Naive thymus-derived CD4-positive, alpha-beta T cell (primary cell): ENCODE measurements around the gene OLFML2A. TPM values are rescaled to one million over a fixed set of nuclear protein-coding genes. Genes with fewer than 3 reads are reported as not detected.
"Not testable (repeated sequence)": the region's sequence is repeated elsewhere in the genome, so short reads cannot be mapped to it uniquely, and the experiment has no call there.

Experiments used
- ATAC-seq: fragments of 150-1000 bp; cut with Tn5 transposase; 2 replicates; pipeline ENCODE4 v1.10.0; 2021; ENCODE audit warnings: mild to moderate bottlenecking, moderate library complexity
- CTCF ChIA-PET: fragments of 350-600 bp; sonication (Branson Sonifier 250); formaldehyde crosslinking; loops from one replicate; lab custom pipeline; 2021; ENCODE audit warnings: antibody characterized with exemption; lab: Charles Lee
- POLR2A ChIA-PET: fragments of 350-600 bp; sonication (Branson Sonifier 250); formaldehyde crosslinking; loops from one replicate; lab custom pipeline; 2021; ENCODE audit warnings: antibody characterized with exemption, inconsistent platforms; lab: Charles Lee
- DNase-seq, 9 donors: peaks; one replicate each; pipeline versions ENCODE4 v3.0.0 to v3.0.0-alpha.2; 2020 to 2022; ENCODE audit warnings: mixed read lengths in 1 of 9
- H3K27ac ChIP-seq: one replicate; pipeline ENCODE4 v1.7.0; 2013; ENCODE audit warnings: mild to moderate bottlenecking, low read depth, low read length, moderate library complexity
- H3K27me3 ChIP-seq, 2 donors: one replicate each; pipeline ENCODE4 v1.7.0; 2013; ENCODE audit warnings: low read length in 2 of 2, mild to moderate bottlenecking in 2 of 2, moderate library complexity in 2 of 2; ENCODE audit not compliant: control insufficient read depth in 2 of 2, insufficient read depth in 2 of 2
- H3K36me3 ChIP-seq, 3 experiments: 1 replicate in 2 of 3; 2 replicates in 1 of 3; pipeline ENCODE4 v1.7.0; 2013; ENCODE audit warnings: low read length in 3 of 3, mild to moderate bottlenecking in 3 of 3, moderate library complexity in 1 of 3; ENCODE audit not compliant: insufficient read depth in 3 of 3, control insufficient read depth in 2 of 3
- H3K4me1 ChIP-seq, 2 donors: one replicate each; pipeline ENCODE4 v1.7.0; 2013; ENCODE audit warnings: low read length in 2 of 2, mild to moderate bottlenecking in 2 of 2, moderate library complexity in 1 of 2; ENCODE audit not compliant: control insufficient read depth in 2 of 2, insufficient read depth in 2 of 2
- H3K4me3 ChIP-seq: 2 replicates; pipeline ENCODE4 v1.7.0; 2013; ENCODE audit warnings: mild to moderate bottlenecking, low read length
- H3K9me3 ChIP-seq, 3 experiments: 1 replicate in 2 of 3; 2 replicates in 1 of 3; pipeline ENCODE4 v1.7.0; 2013; ENCODE audit warnings: low read length in 3 of 3; ENCODE audit not compliant: control insufficient read depth in 2 of 3
- H3K27ac Mint-ChIP-seq, 9 donors: one replicate each; pipeline ENCODE4 v1.8.0; 2020 to 2022; ENCODE audit warnings: mixed read lengths in 9 of 9, mild to moderate bottlenecking in 8 of 9, moderate library complexity in 5 of 9, inconsistent platforms in 2 of 9
- H3K27me3 Mint-ChIP-seq, 5 donors: one replicate each; pipeline ENCODE4 v1.8.0; 2021 to 2022; ENCODE audit warnings: mixed read lengths in 5 of 5, mild to moderate bottlenecking in 1 of 5
- H3K36me3 Mint-ChIP-seq, 5 donors: one replicate each; pipeline ENCODE4 v1.8.0; 2020 to 2022; ENCODE audit warnings: mixed read lengths in 5 of 5, mild to moderate bottlenecking in 3 of 5, inconsistent platforms in 1 of 5
- H3K4me1 Mint-ChIP-seq, 7 donors: one replicate each; pipeline ENCODE4 v1.8.0; 2020 to 2022; ENCODE audit warnings: mixed read lengths in 7 of 7, mild to moderate bottlenecking in 3 of 7, inconsistent platforms in 1 of 7
- H3K4me3 Mint-ChIP-seq, 10 donors: one replicate each; pipeline ENCODE4 v1.8.0; 2020 to 2022; ENCODE audit warnings: mild to moderate bottlenecking in 10 of 10, mixed read lengths in 10 of 10, moderate library complexity in 6 of 10, inconsistent platforms in 2 of 10
- H3K9me3 Mint-ChIP-seq, 11 donors: one replicate each; pipeline ENCODE4 v1.8.0; 2020 to 2022; ENCODE audit warnings: mixed read lengths in 11 of 11, mild to moderate bottlenecking in 4 of 11, inconsistent platforms in 1 of 11, moderate library complexity in 1 of 11
- intact Hi-C, 2 donors: fragments of 100-400 bp; cut with micrococcal nuclease; formaldehyde crosslinking; loops; one replicate each; pipeline ENCODE4 v1.15.1; 2023
- polyA plus RNA-seq, 2 donors: library from polyadenylated mRNA; unstranded; fragments of 300-500 nt; fragmentation: Illumina TruSeq; gene quantifications; one replicate each; pipeline ENCODE4 v1.2.3, GENCODE V29; 2021
- total RNA-seq, 6 experiments: library from RNA in 5 of 6; stranded (reverse) in 5 of 6; gene quantifications; 1 replicate in 5 of 6; 2 replicates in 1 of 6; pipeline ENCODE4 v1.2.3 and lab custom pipeline; 2021 to 2026

Gene OLFML2A
- total and polyA plus RNA-seq, 7 experiments from 2014 or later, result 0.51 TPM; not detected in 6

DNA sequence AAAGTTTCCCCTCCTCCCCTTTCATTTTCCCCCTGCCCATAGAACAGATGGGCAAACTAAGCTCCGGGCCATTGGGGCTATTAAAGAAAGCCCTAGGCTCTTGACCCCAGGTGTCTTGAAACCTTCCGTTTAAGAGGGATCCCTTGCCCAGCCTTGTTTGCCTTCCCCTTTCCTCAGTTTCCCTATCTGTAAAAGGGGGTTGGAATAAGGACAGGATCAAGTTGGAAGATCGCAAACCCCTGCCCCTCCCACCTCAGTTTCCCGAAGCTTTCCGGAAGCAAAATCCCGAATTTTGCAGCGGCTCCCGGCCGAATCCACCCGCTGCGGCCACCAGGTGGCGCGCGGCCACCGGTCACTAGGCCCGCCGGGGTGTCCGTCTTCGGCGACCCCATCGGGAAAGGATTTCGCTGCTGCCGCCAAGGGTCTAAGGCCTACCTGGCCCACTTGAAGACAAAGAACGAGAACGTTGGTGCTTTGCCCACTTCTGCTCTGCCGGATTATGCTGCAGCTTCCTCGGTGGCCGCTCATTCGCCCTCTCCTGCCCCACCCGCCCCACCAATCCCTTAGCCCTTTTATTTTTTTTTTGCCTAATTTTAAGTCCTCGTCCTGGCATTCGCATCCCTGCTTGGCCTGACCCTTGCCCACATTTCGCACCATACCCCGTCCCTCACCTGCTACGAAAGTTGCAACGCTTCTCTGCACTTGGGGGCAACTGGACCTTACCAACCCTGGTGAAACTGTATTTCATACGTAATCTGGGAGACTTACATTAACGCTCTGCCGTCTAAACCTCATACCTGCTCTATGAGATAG, 4.9 kb upstream of the OLFML2A start:
- H3K4me1 Mint-ChIP-seq, result peaks cover 21 to 51% (median 47%) of the 10 kb centered on the region in 7 donors
- intact Hi-C loops, result loop anchor here (1.0 to 5.0 kb wide), 12 partner anchors 60 to 489 kb away; partner anchors contain the start of genes ARPC5L (in 2 of the 2), HSPA5 (in 2 of the 2), GAPVD1 (in 1 of the 2) and GOLGA1 (in 1 of the 2)

DNA sequence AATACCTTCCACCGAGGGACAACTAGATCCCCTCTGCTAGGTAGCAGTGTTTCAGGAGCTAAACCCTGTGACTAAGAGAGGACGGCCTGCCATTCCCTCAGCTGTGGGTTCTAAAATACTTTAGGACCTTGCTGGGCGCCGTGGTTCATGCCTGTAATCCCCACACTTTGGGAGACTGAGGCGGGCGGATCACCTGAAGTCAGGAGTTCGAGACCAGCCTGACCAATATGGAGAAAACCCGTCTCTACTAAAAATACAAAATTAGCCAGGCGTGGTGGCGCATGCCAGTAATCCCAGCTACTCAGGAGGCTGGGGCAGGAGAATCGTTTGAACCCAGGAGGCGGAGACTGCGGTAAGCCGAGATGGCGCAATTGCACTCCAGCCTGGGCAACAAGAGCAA, 4.1 kb upstream of the OLFML2A start:
- H3K9me3 Mint-ChIP-seq, H3K36me3 ChIP-seq, DNase-seq, H3K36me3 Mint-ChIP-seq, H3K27ac ChIP-seq, POLR2A ChIA-PET, H3K4me3 ChIP-seq, H3K9me3 ChIP-seq, ATAC-seq: not testable (repeated sequence)
- CTCF ChIA-PET, result interaction anchor here (0.7 to 7.0 kb wide), 8 partner anchors 78 to 901 kb away, joined by 3 to 66 read pairs (median 4); partner anchors contain the start of gene WDR38
- intact Hi-C loops, result loop anchor here (5.0 kb wide), 5 partner anchors 61 to 469 kb away; partner anchors contain the start of genes HSPA5 (in 1 of the 2), PPP6C (in 1 of the 2) and PSMB7 (in 1 of the 2)
- peaks cover 18 to 26% of the 10 kb centered on the region in 2 donors for H3K4me1 ChIP-seq
- peak overlapping the region in 1 of 9 donors; percentile 70 for H3K27ac Mint-ChIP-seq
- peaks cover 21 to 51% (median 47%) of the 10 kb centered on the region in 7 donors for H3K4me1 Mint-ChIP-seq
- peak overlapping the region; percentile 52 to 97 (median 90) for H3K4me3 Mint-ChIP-seq
- H3K27me3 Mint-ChIP-seq, result peaks cover 51 to 72% (median 71%) of the 10 kb centered on the region in 5 donors
- peaks cover 3 to 44% of the 10 kb centered on the region in 2 donors for H3K27me3 ChIP-seq

More for the DNA sequence above, 4.9 kb upstream of the OLFML2A start:
- ATAC-seq, result no peak
- ChIA-PET CTCF (interaction anchor here (0.6 to 7.0 kb wide), 9 partner anchors 50 to 614 kb away, joined by 3 to 66 read pairs (median 4); partner anchors contain the start of gene WDR38), POLR2A (interaction anchor here (1.0 to 1.8 kb wide), 3 partner anchors 81 to 100 kb away, joined by 3 to 7 read pairs (median 4); partner anchors contain the start of genes ARPC5L, RPL35 and WDR38)
- H3K4me1 ChIP-seq, result peaks cover 18 to 26% of the 10 kb centered on the region in 2 donors
- no peaks in the 10 kb centered on the region for H3K36me3 ChIP-seq
- DNase-seq, result peak in 3 of 9 donors; percentile 4 to 65 (median 34)
- no peaks in the 10 kb centered on the region for H3K9me3 ChIP-seq
- H3K27me3 ChIP-seq, result peaks cover 3 to 44% of the 10 kb centered on the region in 2 donors
- peaks cover 0 to 4% (median 0%) of the 10 kb centered on the region in 11 donors for H3K9me3 Mint-ChIP-seq
- H3K27ac Mint-ChIP-seq, result peak overlapping the region in 5 of 9 donors; percentile 14 to 80 (median 70)
- peak overlapping the region; percentile 86 to 97 (median 90) for H3K4me3 Mint-ChIP-seq
- peak overlapping the region; percentile 87 for H3K4me3 ChIP-seq
- no peaks in the 10 kb centered on the region for H3K36me3 Mint-ChIP-seq
- peaks cover 59 to 80% (median 72%) of the 10 kb centered on the region in 5 donors for H3K27me3 Mint-ChIP-seq
- no peak overlapping the region for H3K27ac ChIP-seq

GRCh38 chr9:124773473-124774128, 3.3 kb upstream of the OLFML2A start:
- Mint-ChIP-seq H3K27ac (peak overlapping the region in 1 of 9 donors; percentile 21), H3K9me3 (peaks cover 0 to 4% (median 0%) of the 10 kb centered on the region in 11 donors), H3K27me3 (peaks cover 49 to 68% (median 65%) of the 10 kb centered on the region in 5 donors), H3K36me3 (no peaks in the 10 kb centered on the region), H3K4me1 (peaks cover 21 to 50% (median 47%) of the 10 kb centered on the region in 7 donors), H3K4me3 (peak overlapping the region in 8 of 10 donors; percentile 3 to 43 (median 36))
- ATAC-seq (no peak), DNase-seq (no peak)
- no peaks in the 10 kb centered on the region for H3K36me3 ChIP-seq
- peaks cover 18 to 26% of the 10 kb centered on the region in 2 donors for H3K4me1 ChIP-seq
- no peaks in the 10 kb centered on the region for H3K9me3 ChIP-seq
- POLR2A ChIA-PET, result no interaction called here
- CTCF ChIA-PET, result interaction anchor here (0.8 to 7.0 kb wide), 5 partner anchors 77 to 585 kb away, joined by 3 to 66 read pairs (median 4); partner anchors contain the start of gene WDR38
- H3K27ac ChIP-seq, result no peak overlapping the region
- intact Hi-C loops, result loop anchor here (1.0 to 5.0 kb wide), 10 partner anchors 61 to 601 kb away; partner anchors contain the start of genes WDR38 (in 2 of the 2), HSPA5 (in 1 of the 2), PPP6C (in 1 of the 2) and PSMB7 (in 1 of the 2)
- H3K4me3 ChIP-seq, result no peak overlapping the region
- peaks cover 3 to 38% of the 10 kb centered on the region in 2 donors for H3K27me3 ChIP-seq

GRCh38 chr9:124774129-124774978, 2.6 kb upstream of the OLFML2A start:
- ChIA-PET POLR2A (interaction anchor here (1.0 kb wide), 1 partner anchor 11 kb away, joined by 4 read pairs; no protein-coding TSS in a partner anchor), CTCF (interaction anchor here (0.9 to 7.0 kb wide), 4 partner anchors 80 to 585 kb away, joined by 3 to 66 read pairs (median 10); partner anchors contain the start of gene WDR38)
- H3K4me1 Mint-ChIP-seq, result peaks cover 21 to 46% (median 41%) of the 10 kb centered on the region in 7 donors
- peaks cover 44 to 68% (median 64%) of the 10 kb centered on the region in 5 donors for H3K27me3 Mint-ChIP-seq
- peaks cover 18 to 26% of the 10 kb centered on the region in 2 donors for H3K4me1 ChIP-seq
- no peaks in the 10 kb centered on the region for H3K36me3 Mint-ChIP-seq
- no peaks in the 10 kb centered on the region for H3K36me3 ChIP-seq
- no peak overlapping the region for H3K4me3 ChIP-seq
- intact Hi-C loops, result loop anchor here (1.0 to 5.0 kb wide), 10 partner anchors 62 to 600 kb away; partner anchors contain the start of genes WDR38 (in 2 of the 2), HSPA5 (in 1 of the 2), PPP6C (in 1 of the 2) and PSMB7 (in 1 of the 2)
- H3K4me3 Mint-ChIP-seq, result peak overlapping the region in 6 of 10 donors; percentile 14 to 53 (median 24)
- DNase-seq (peak; percentile 55 to 83 (median 72)), ATAC-seq (peak; percentile 46)
- H3K9me3 ChIP-seq, result no peaks in the 10 kb centered on the region
- no peak overlapping the region for H3K27ac ChIP-seq
- peaks cover 3 to 31% of the 10 kb centered on the region in 2 donors for H3K27me3 ChIP-seq
- H3K27ac Mint-ChIP-seq, result peak overlapping the region in 3 of 9 donors; percentile 11 to 62 (median 21)
- peaks cover 0 to 4% (median 0%) of the 10 kb centered on the region in 11 donors for H3K9me3 Mint-ChIP-seq

DNA sequence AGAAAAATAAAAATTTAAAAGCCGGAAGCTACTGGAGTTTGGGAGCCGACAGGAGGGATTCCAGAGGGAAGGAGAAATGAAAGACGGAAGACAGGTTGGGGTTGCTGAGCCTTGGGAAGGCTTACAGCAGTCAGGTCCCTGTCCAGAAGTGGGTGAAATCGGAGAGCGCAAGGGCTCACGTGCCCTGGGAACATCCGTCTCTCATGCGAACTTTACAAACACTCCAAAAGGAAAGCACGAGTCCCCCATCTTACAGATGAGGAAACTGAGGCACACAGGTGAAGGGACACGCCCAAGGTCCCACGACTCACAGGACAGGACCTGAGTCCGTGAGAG, 347 bp upstream of the OLFML2A start:
- H3K9me3 Mint-ChIP-seq, result peaks cover 0 to 4% (median 0%) of the 10 kb centered on the region in 11 donors
- H3K4me3 ChIP-seq, result no peak overlapping the region
- H3K4me1 Mint-ChIP-seq, result peaks cover 19 to 29% (median 27%) of the 10 kb centered on the region in 7 donors
- no peak overlapping the region for H3K27ac ChIP-seq
- CTCF ChIA-PET, result interaction anchor here (7.0 kb wide), 1 partner anchor 77 kb away, joined by 66 read pairs; the partner anchor contains the start of gene WDR38
- no peaks in the 10 kb centered on the region for H3K36me3 Mint-ChIP-seq
- ATAC-seq, result no peak
- H3K27me3 Mint-ChIP-seq, result peaks cover 33 to 54% (median 48%) of the 10 kb centered on the region in 5 donors
- POLR2A ChIA-PET, result no interaction called here
- H3K4me3 Mint-ChIP-seq, result peak overlapping the region; percentile 60 to 88 (median 74)
- H3K27me3 ChIP-seq, result peaks cover 3 to 23% of the 10 kb centered on the region in 2 donors
- no peak for DNase-seq
- no peak overlapping the region for H3K27ac Mint-ChIP-seq
- no peaks in the 10 kb centered on the region for H3K36me3 ChIP-seq
- peaks cover 12 to 15% of the 10 kb centered on the region in 2 donors for H3K4me1 ChIP-seq
- no peaks in the 10 kb centered on the region for H3K9me3 ChIP-seq
- intact Hi-C loops, result no loop called here
